Stimulated activated CD8-positive, alpha-beta memory T cell treated with anti-CD3 and anti-CD28 coated beads, Interleukin-7, amount 100 ng/mL, for 48 hours (primary cell): Measurements from ENCODE around the gene ZBTB47.

Source experiments
- DNase-seq, 2 donors: peaks; one replicate each; pipeline ENCODE4 v3.0.0-alpha.2; 2020; ENCODE audit warnings: low read depth in 1 of 2; ENCODE audit errors: extremely low read depth in 1 of 2

The ZBTB47 gene

GRCh38 chr3:42711491-42712343 lies 58.2 kb downstream of the ZBTB47 start:
- no peak for DNase-seq

- DNase-seq = no peak
Observed at GRCh38 chr3:42712344-42712648, 58.8 kb downstream of the ZBTB47 start.

GRCh38 chr3:42712688-42713372 lies 59.3 kb downstream of the ZBTB47 start:
- no peak for DNase-seq

- no peak for DNase-seq
Observed at GRCh38 chr3:42713747-42714146, 60.2 kb downstream of the ZBTB47 start.

- DNase-seq = no peak
Observed at GRCh38 chr3:42714171-42714852, 60.8 kb downstream of the ZBTB47 start.
